Muscle layer of duodenum (tissue), 2 donors: ENCODE results near the gene RMND1.
"Not testable (repeated sequence)": the region's sequence is repeated elsewhere in the genome, so short reads cannot be mapped to it uniquely, and the experiment has no call there.

Experiments
- H3K27ac ChIP-seq: one replicate; pipeline ENCODE4 v1.7.0; 2013; ENCODE audit warnings: mild to moderate bottlenecking, low read length
- H3K27me3 ChIP-seq: one replicate; pipeline ENCODE4 v1.7.0; 2013; ENCODE audit warnings: low read depth, mild to moderate bottlenecking, control low read depth, low read length
- H3K36me3 ChIP-seq, 2 donors: one replicate each; pipeline ENCODE4 v1.7.0; 2013; ENCODE audit warnings: low read length in 2 of 2, control low read depth in 1 of 2, mild to moderate bottlenecking in 1 of 2; ENCODE audit not compliant: insufficient read depth in 2 of 2, control insufficient read depth in 1 of 2
- H3K4me1 ChIP-seq, 2 donors: one replicate each; pipeline ENCODE4 v1.7.0; 2013; ENCODE audit warnings: low read length in 2 of 2, mild to moderate bottlenecking in 2 of 2, control low read depth in 1 of 2, moderate library complexity in 1 of 2; ENCODE audit not compliant: insufficient read depth in 2 of 2, control insufficient read depth in 1 of 2
- H3K4me3 ChIP-seq, 2 donors: one replicate each; pipeline ENCODE4 v1.7.0; 2013; ENCODE audit warnings: low read length in 2 of 2, low read depth in 1 of 2, mild to moderate bottlenecking in 1 of 2
- H3K9me3 ChIP-seq, 2 donors: one replicate each; pipeline ENCODE4 v1.7.0; 2013; ENCODE audit warnings: low read length in 2 of 2, control low read depth in 1 of 2, mild to moderate bottlenecking in 1 of 2; ENCODE audit not compliant: control insufficient read depth in 1 of 2
- donor health status: healthy.

Gene RMND1

DNA sequence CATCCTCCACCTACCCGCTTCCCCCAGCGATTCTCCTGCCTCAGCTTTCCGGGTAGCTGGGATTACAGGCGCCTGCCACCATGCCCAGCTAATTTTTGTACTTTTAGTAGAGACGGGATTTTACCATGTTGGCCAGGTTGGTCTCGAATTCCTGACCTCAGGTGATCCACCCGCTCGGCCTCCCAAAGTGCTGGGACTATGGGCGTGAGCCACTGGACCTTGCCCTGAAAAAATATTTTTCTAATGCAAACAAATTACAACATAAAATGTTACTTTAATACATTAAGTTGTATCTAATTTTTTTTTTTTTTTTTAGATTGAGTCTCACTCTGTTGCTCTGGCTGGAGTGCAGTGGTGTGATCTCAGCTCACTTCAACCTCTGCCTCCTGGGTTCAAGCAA is 69.3 kb downstream of the RMND1 start:
- not testable (repeated sequence) for H3K4me3 ChIP-seq, H3K27me3 ChIP-seq, H3K27ac ChIP-seq, H3K36me3 ChIP-seq, H3K9me3 ChIP-seq
- peaks cover 7 to 11% of the 10 kb centered on the region in 2 donors for H3K4me1 ChIP-seq

DNA sequence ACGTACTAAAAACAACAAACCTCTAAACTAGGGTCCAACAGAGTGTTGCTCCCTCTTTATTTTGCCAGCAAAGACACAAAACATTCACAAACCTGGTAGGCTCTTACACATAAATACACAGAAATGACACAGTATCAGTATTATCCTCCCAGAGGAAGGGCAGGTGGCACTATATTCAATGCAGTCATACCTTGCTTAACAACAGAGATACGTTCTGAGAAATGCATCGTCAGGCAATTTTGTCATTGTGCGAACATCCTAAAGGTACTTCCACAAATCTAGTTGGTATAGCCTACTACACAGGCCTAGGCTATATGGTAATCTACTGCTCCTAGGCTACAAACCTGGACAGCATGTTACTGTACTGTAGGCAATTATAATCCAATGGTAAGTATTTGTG is 70.2 kb downstream of the RMND1 start:
- no peak overlapping the region for H3K4me3 ChIP-seq
- H3K36me3 ChIP-seq, result no peaks in the 10 kb centered on the region
- no peak overlapping the region for H3K27ac ChIP-seq
- peaks cover 7% of the 10 kb centered on the region in 2 donors for H3K4me1 ChIP-seq
- H3K27me3 ChIP-seq, result no peaks in the 10 kb centered on the region
- no peaks in the 10 kb centered on the region for H3K9me3 ChIP-seq

- Histone ChIP-seq H3K27me3 (no peaks in the 10 kb centered on the region), H3K27ac (peak overlapping the region; percentile 32), H3K36me3 (no peaks in the 10 kb centered on the region), H3K4me3 (no peak overlapping the region), H3K9me3 (no peaks in the 10 kb centered on the region), H3K4me1 (peaks cover 7% of the 10 kb centered on the region in 2 donors)
Measured at GRCh38 chr6:151380848-151381205, 71.1 kb downstream of the RMND1 start.

GRCh38 chr6:151379933-151380847 is 71.7 kb downstream of the RMND1 start:
- H3K27me3 ChIP-seq, result no peaks in the 10 kb centered on the region
- H3K9me3 ChIP-seq, result no peaks in the 10 kb centered on the region
- H3K4me1 ChIP-seq, result peaks cover 7% of the 10 kb centered on the region in 2 donors
- peak overlapping the region in 1 of 2 donors; percentile 3 for H3K4me3 ChIP-seq
- H3K36me3 ChIP-seq, result no peaks in the 10 kb centered on the region
- peak overlapping the region; percentile 32 for H3K27ac ChIP-seq

- H3K4me1 ChIP-seq, result peaks cover 7 to 14% of the 10 kb centered on the region in 2 donors
- no peak overlapping the region for H3K27ac ChIP-seq
- H3K9me3 ChIP-seq, result no peaks in the 10 kb centered on the region
- H3K27me3 ChIP-seq, result no peaks in the 10 kb centered on the region
- no peak overlapping the region for H3K4me3 ChIP-seq
- peaks cover 4 to 6% of the 10 kb centered on the region in 2 donors for H3K36me3 ChIP-seq
Measured at GRCh38 chr6:151377095-151377494, 74.8 kb downstream of the RMND1 start.

GRCh38 chr6:151376440-151376839 is 75.5 kb downstream of the RMND1 start:
- Histone ChIP-seq H3K27ac (no peak overlapping the region), H3K4me1 (peaks cover 7 to 14% of the 10 kb centered on the region in 2 donors), H3K36me3 (peaks cover 11 to 13% of the 10 kb centered on the region in 2 donors), H3K4me3 (no peak overlapping the region), H3K9me3 (no peaks in the 10 kb centered on the region), H3K27me3 (no peaks in the 10 kb centered on the region)

- peaks cover 17 to 19% of the 10 kb centered on the region in 2 donors for H3K36me3 ChIP-seq
- no peak overlapping the region for H3K4me3 ChIP-seq
- no peak overlapping the region for H3K27ac ChIP-seq
- H3K27me3 ChIP-seq, result no peaks in the 10 kb centered on the region
- no peaks in the 10 kb centered on the region for H3K9me3 ChIP-seq
- H3K4me1 ChIP-seq, result peaks cover 7 to 14% of the 10 kb centered on the region in 2 donors
Measured at GRCh38 chr6:151375833-151376232, 76.1 kb downstream of the RMND1 start.

DNA sequence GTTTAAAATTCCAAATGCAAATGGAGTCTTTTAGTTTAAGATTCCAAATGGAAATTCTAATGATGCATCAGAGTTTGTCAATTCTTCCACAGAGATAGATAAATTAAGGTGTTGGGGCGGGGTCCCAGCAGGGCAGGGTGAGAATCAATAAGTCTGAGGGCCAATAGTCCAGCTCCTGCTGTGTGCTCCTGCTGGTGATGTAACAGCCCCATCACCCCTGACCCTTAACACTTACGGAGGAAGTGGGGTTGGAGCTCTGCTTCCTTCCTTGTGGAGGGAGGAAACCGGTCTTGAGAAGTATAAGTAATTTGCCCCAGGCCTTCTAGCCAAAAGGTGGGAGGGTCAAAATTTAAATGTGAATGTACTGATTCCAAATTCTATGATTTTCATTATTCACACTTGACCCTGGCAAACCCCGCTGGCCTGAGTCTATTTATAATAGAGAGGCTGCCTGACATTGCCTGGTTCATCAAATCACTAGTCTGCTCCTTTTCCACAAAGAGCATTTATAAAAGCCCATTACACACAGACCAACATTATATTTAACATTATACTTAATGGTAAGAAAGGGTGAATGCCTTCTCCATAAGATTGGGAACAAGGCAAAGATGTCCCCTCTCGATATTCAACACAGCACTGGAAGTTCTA is 77.8 kb downstream of the RMND1 start:
- H3K4me1 ChIP-seq, result peaks cover 0 to 7% of the 10 kb centered on the region in 2 donors
- no peaks in the 10 kb centered on the region for H3K9me3 ChIP-seq
- no peak overlapping the region for H3K27ac ChIP-seq
- H3K4me3 ChIP-seq, result no peak overlapping the region
- H3K27me3 ChIP-seq, result no peaks in the 10 kb centered on the region
- H3K36me3 ChIP-seq, result peaks cover 20 to 24% of the 10 kb centered on the region in 2 donors

DNA sequence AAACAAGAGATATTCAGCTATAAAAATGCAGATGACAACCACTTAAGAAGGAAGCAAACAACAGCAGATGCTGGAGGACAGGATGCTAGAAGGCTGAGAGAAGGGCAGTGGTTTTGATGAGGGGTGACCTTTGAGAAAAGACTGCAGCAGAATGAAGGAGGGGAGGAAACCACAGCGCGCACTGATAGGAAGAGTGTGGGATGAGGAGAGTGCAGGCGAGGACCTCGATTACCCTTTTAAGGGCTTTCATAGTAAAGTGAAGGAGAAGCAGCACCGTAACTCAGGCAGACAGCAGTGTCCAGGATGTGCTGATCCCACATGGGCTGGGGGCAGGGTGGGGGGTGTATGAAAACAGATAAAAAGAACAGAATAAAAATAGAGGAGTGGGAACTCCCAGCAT is 79.8 kb downstream of the RMND1 start:
- no peak overlapping the region for H3K4me3 ChIP-seq
- no peaks in the 10 kb centered on the region for H3K9me3 ChIP-seq
- H3K27me3 ChIP-seq, result no peaks in the 10 kb centered on the region
- peaks cover 0 to 7% of the 10 kb centered on the region in 2 donors for H3K4me1 ChIP-seq
- peaks cover 20 to 24% of the 10 kb centered on the region in 2 donors for H3K36me3 ChIP-seq
- no peak overlapping the region for H3K27ac ChIP-seq

DNA sequence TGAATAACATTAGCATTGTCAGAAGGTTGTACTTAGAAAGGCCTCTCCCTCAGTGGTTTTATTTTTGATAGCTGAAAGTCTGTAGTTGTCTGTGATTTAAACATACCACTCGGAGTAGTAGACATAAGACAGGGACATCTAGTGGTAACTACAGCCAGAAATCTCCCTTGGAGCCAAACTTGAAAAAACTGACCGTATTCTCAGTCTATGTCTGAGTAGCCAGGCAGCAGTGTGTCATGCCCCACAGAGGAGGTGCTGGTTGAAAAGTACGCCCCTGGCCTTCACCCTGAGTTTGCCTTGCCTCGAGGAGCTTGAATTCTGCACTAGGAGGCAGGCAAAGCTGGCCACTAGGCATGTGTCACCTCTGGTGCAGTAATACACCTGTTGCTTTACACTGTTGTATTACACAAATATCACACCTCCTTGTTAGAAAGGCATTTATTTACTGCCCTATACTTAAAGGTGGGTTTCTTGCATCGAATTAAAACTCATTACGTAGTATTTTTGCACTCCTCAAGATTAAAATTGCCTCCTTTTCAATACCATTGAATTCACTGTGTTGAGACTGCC is 81.3 kb downstream of the RMND1 start:
- Histone ChIP-seq H3K27me3 (no peaks in the 10 kb centered on the region), H3K4me1 (peaks cover 0 to 7% of the 10 kb centered on the region in 2 donors), H3K36me3 (peaks cover 33 to 35% of the 10 kb centered on the region in 2 donors), H3K27ac (no peak overlapping the region), H3K9me3 (no peaks in the 10 kb centered on the region), H3K4me3 (no peak overlapping the region)

DNA sequence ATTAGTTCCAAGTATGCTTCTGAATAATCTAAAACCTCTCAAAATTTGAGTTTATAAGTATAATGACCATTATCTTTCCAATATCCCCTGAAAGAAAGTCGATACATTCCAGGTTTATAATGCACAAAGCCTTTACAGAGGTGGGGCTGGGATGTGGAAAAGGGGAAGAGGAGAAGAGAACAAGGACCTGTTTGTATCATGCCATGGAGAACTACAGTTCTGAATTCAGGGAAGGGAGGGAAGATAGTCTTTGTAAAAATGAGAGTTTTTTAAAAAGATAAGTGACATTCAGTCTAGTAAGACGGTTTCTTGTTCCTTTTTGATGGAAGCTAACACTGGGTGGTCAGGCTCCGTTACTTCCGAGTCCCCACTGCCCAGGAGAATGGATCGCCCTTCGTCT is 86.7 kb downstream of the RMND1 start:
- no peak overlapping the region for H3K27ac ChIP-seq
- peaks cover 11 to 29% of the 10 kb centered on the region in 2 donors for H3K36me3 ChIP-seq
- no peaks in the 10 kb centered on the region for H3K27me3 ChIP-seq
- no peaks in the 10 kb centered on the region for H3K9me3 ChIP-seq
- H3K4me3 ChIP-seq, result no peak overlapping the region
- no peaks in the 10 kb centered on the region for H3K4me1 ChIP-seq
